GM12891 (cell line): ENCODE results near the gene MAL.

Source experiments
- POLR2A ChIP-seq: IDR thresholded peaks from 2 replicates; pipeline ENCODE4 v1.6.1; 2011; ENCODE audit warnings: low read depth, low read length, control low read depth
- POLR2AphosphoS5 ChIP-seq: IDR thresholded peaks from 2 replicates; pipeline ENCODE4 v1.6.1; 2011; ENCODE audit warnings: low read depth, low read length, control low read depth
- SPI1 ChIP-seq: IDR thresholded peaks from 2 replicates; pipeline ENCODE4 v1.6.1; 2011; ENCODE audit warnings: low read depth, low read length, control low read depth
- TAF1 ChIP-seq: IDR thresholded peaks from 2 replicates; pipeline ENCODE4 v1.6.1; 2011; ENCODE audit warnings: low read depth, low read length, control low read depth

GRCh38 chr2:95024960-95025405, 525 bp upstream of the MAL start:
- TF ChIP-seq POLR2AphosphoS5, result no peak
- no peak for TF ChIP-seq POLR2A
- no peak for TF ChIP-seq SPI1
- no peak for TF ChIP-seq TAF1
